ENCODE data around the gene ARL10. TPM values are rescaled to one million over a fixed set of nuclear protein-coding genes. Genes with fewer than 3 reads are reported as not detected.

Gene ARL10
- total RNA-seq, 1 experiment from 2014 or later, result 0.05 TPM

DNA sequence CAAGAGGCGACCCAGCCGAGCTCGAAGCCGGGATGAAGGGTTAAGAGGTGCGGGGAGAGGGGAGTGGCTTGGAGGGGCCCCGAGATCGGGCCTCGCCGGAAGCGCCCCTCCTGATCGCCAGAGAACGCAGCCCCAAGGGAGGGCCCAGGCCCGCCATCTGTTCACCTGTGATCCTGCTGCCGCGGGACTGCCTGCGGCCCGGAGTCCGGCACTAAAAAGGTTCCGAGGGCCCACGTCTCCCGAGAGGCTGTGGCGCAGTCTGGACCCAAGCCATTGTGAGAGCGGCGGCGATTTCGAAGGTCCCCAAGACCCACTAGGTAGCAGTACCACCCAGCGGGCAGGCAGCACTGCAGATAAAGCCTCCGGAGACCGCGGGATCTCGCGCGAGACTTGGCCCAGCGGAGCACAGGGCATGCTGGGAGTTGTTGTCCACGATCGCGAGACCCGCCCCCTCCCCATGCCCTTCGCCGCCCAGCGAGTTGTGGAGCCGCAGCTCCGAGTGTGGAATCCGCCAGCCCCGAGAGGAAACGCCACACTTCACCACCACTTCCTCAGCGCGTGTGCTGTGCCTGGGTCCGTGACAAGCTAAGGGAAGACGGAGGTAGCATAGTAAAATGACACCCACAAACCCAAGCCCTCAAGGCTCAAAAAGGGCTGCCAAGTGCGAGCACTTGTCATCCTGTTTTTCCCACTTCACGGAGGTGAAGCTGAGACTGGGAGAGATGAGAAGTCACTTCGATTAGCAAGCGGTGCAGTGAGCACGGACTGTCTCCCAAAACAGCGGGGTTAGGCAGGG, 3.7 kb upstream of the ARL10 start, which contains the start of gene KIAA1191 (continued):
- TF ChIP-seq TCF7L2 (IDR thresholded peaks at IDR 0.05; ENCODE audit: borderline replicate concordance, extremely low read depth, insufficient read depth, insufficient read length), result peak; percentile 23
- TF ChIP-seq SRF (IDR thresholded peaks at IDR 0.05; ENCODE audit: low read depth), result no peak
- TF ChIP-seq RAD21 (IDR thresholded peaks at IDR 0.05; ENCODE audit: low read depth), result peak; percentile 49
- no peak for TF ChIP-seq EZH2 (IDR thresholded peaks at IDR 0.05)

DNA sequence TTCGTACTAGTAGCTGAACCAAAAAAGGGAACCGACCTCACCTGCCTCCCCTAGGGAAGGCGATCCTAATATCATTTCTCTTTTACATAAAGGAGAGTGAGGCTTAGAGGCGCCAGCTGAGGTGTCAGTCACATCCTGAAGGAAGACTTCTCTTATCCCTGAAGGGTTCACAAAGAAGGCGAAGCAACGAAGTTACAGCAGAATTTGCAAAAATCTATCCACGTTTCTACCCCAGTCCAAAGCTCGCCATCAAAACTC, 3.1 kb upstream of the ARL10 start:
- peaks cover 0 to 11% of the 10 kb centered on the region in 2 experiments; a peak in 2 of 4 replicates for H3K4me1 ChIP-seq (ENCODE audit: control insufficient read depth in 1 of 2, insufficient read depth in 2 of 2, low read length in 2 of 2)
- intact Hi-C loops (cut with micrococcal nuclease), result no loop called here
- ATAC-seq (no peak), DNase-seq (ENCODE audit: low read depth, low spot score) (no peak)
- H3K36me3 ChIP-seq (ENCODE audit: control insufficient read depth in 1 of 2, insufficient read depth in 2 of 2, low read length in 2 of 2), result peaks cover 3 to 14% of the 10 kb centered on the region in 2 experiments; a peak in 1 of 4 replicates
- H4K20me1 ChIP-seq (ENCODE audit: insufficient read depth), result 0 out of 2 replicates have a peak, but pooled peaks cover 5% of the 10 kb centered on the region
- TF ChIP-seq YY1 (IDR thresholded peaks at IDR 0.05; ENCODE audit: extremely low read depth, insufficient replicate concordance, low read depth, low read length), result no peak
- no peak for TF ChIP-seq POLR2A (IDR thresholded peaks at IDR 0.05; ENCODE audit: borderline replicate concordance, extremely low read depth, insufficient read depth, insufficient read length)
- TF ChIP-seq, protein P1, sequence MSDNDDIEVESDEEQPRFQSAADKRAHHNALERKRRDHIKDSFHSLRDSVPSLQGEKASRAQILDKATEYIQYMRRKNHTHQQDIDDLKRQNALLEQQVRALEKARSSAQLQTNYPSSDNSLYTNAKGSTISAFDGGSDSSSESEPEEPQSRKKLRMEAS (IDR thresholded peaks at IDR 0.05), result no peak
- TF ChIP-seq ZNF274 (IDR thresholded peaks at IDR 0.05; ENCODE audit: low read depth, low read length), result no peak
- TF ChIP-seq SIN3A (IDR thresholded peaks at IDR 0.05; ENCODE audit: low read depth), result no peak
- no peaks in the 10 kb centered on the region for H3K9me3 ChIP-seq (ENCODE audit: control insufficient read depth in 1 of 2, insufficient read depth in 1 of 2, low read depth in 1 of 2, low read length in 2 of 2)
- H3K27ac ChIP-seq (ENCODE audit: low read depth, low read length), result no peak overlapping the region
- H3K4me2 ChIP-seq (ENCODE audit: low read length), result peak overlapping the region; percentile 98
- no peaks in the 10 kb centered on the region for H3K27me3 ChIP-seq (ENCODE audit: insufficient read depth, low read length)
- H3K9ac ChIP-seq (ENCODE audit: low read length), result peak overlapping the region; percentile 96
- ChIA-PET POLR2A (interaction anchor here (0.7 to 1.2 kb wide), 3 partner anchors 8 to 19 kb away, joined by 3 to 5 read pairs (median 3); no protein-coding TSS in a partner anchor), RAD21 (ENCODE audit: low non-redundant PET in 1 of 2, low total read pairs in 2 of 2, uncharacterized antibody in 2 of 2, unreplicated experiment in 2 of 2) (no interaction called here), CTCF (interaction anchor here (1.1 kb wide), 1 partner anchor 209 kb away, joined by 3 read pairs; no protein-coding TSS in a partner anchor)
- H3K9me2 ChIP-seq (ENCODE audit: insufficient read depth), result no peaks in the 10 kb centered on the region
- H3K79me2 ChIP-seq (ENCODE audit: insufficient read depth, low read length), result peaks cover 34% of the 10 kb centered on the region
- no TSS peak for BruUV-seq (replicated peaks)
- peak overlapping the region; percentile 97 to 100 for H3K4me3 ChIP-seq (replicated peaks in 1 of 2; ENCODE audit: low read depth in 1 of 2, low read length in 2 of 2)
- H2AFZ ChIP-seq (ENCODE audit: low read depth, low read length, poor library complexity, severe bottlenecking), result peak overlapping the region; percentile 80
